HG03457 (cell line): ENCODE results near the gene CCDC47.

Source experiments
- ATAC-seq: cut with Tn5 transposase; IDR thresholded peaks from one replicate; pipeline ENCODE4 v1.9.1; 2021; ENCODE audit warnings: moderate number of reproducible peaks; ENCODE audit not compliant: unreplicated experiment

Gene CCDC47

GRCh38 chr17:63785556-63785955 is 12.2 kb upstream of the CCDC47 start:
- no peak for ATAC-seq

- no peak for ATAC-seq
These were observed 10.1 kb upstream of the CCDC47 start for GRCh38 chr17:63783522-63783921.

- no peak for ATAC-seq
These were observed 7.5 kb upstream of the CCDC47 start for GRCh38 chr17:63780928-63781327.

- no peak for ATAC-seq
These were observed 7.1 kb upstream of the CCDC47 start for GRCh38 chr17:63780507-63780906.

- no peak for ATAC-seq
These were observed 2.0 kb upstream of the CCDC47 start for GRCh38 chr17:63775420-63775819.

GRCh38 chr17:63774969-63775265 is 1.5 kb upstream of the CCDC47 start:
- ATAC-seq: no peak

- ATAC-seq: no peak
These were observed 958 bp upstream of the CCDC47 start, which contains the start of gene DDX42 for GRCh38 chr17:63774141-63774968. TSS of gene DDX42 (plus strand) at chr17:63774170. CDS start at chr17:63787050, 12,880 bp downstream.

GRCh38 chr17:63772801-63773271 is 561 bp downstream of the CCDC47 start:
- no peak for ATAC-seq

GRCh38 chr17:63768433-63768832 is 5.0 kb downstream of the CCDC47 start:
- no peak for ATAC-seq

GRCh38 chr17:63766754-63767153 is 6.6 kb downstream of the CCDC47 start:
- ATAC-seq: no peak

- ATAC-seq: no peak
These were observed 8.7 kb downstream of the CCDC47 start for GRCh38 chr17:63764716-63765115.

- ATAC-seq: no peak
These were observed 11.0 kb downstream of the CCDC47 start for GRCh38 chr17:63762161-63763078.

- ATAC-seq: no peak
These were observed 12.4 kb downstream of the CCDC47 start for GRCh38 chr17:63760771-63761539.

GRCh38 chr17:63758428-63758827 is 15.0 kb downstream of the CCDC47 start:
- ATAC-seq: no peak

- no peak for ATAC-seq
These were observed 19.4 kb downstream of the CCDC47 start for GRCh38 chr17:63754046-63754445.

GRCh38 chr17:63753215-63753614 is 20.2 kb downstream of the CCDC47 start:
- no peak for ATAC-seq

- no peak for ATAC-seq
These were observed 20.7 kb downstream of the CCDC47 start for GRCh38 chr17:63752707-63753106.

GRCh38 chr17:63751806-63752205 is 21.6 kb downstream of the CCDC47 start:
- no peak for ATAC-seq

- ATAC-seq: peak; percentile 87
These were observed 31.8 kb downstream of the CCDC47 start, which contains the start of gene STRADA for GRCh38 chr17:63741408-63742173. TSS of gene STRADA (minus strand) at chr17:63741799. CDS start at chr17:63728369, 13,430 bp downstream.

- ATAC-seq: peak; percentile 1
These were observed 32.3 kb downstream of the CCDC47 start for GRCh38 chr17:63741143-63741407.
